Duodenal mucosa (tissue), 2 donors: ENCODE results near the gene IFNA4.
"Not testable (repeated sequence)": the region's sequence is repeated elsewhere in the genome, so short reads cannot be mapped to it uniquely, and the experiment has no call there.

ENCODE experiments used
- H3K27ac ChIP-seq: one replicate; pipeline ENCODE4 v1.7.0; 2013; ENCODE audit warnings: low read depth, low read length
- H3K27me3 ChIP-seq, 2 donors: one replicate each; pipeline ENCODE4 v1.7.0; 2013; ENCODE audit warnings: low read length in 2 of 2, control low read depth in 1 of 2; ENCODE audit not compliant: insufficient read depth in 2 of 2, control insufficient read depth in 1 of 2
- H3K36me3 ChIP-seq, 2 donors: one replicate each; pipeline ENCODE4 v1.7.0; 2013; ENCODE audit warnings: low read length in 2 of 2, control low read depth in 1 of 2; ENCODE audit not compliant: insufficient read depth in 2 of 2, control insufficient read depth in 1 of 2
- H3K4me1 ChIP-seq, 2 donors: one replicate each; pipeline ENCODE4 v1.7.0; 2013; ENCODE audit warnings: low read length in 2 of 2, control low read depth in 1 of 2; ENCODE audit not compliant: insufficient read depth in 2 of 2, control insufficient read depth in 1 of 2
- H3K4me3 ChIP-seq, 2 donors: one replicate each; pipeline ENCODE4 v1.7.0; 2013; ENCODE audit warnings: low read length in 2 of 2, low read depth in 1 of 2
- H3K9ac ChIP-seq, 2 donors: one replicate each; pipeline ENCODE4 v1.7.0; 2013; ENCODE audit warnings: low read length in 2 of 2, low read depth in 1 of 2
- H3K9me3 ChIP-seq, 2 donors: one replicate each; pipeline ENCODE4 v1.7.0; 2013; ENCODE audit warnings: low read length in 2 of 2, control low read depth in 1 of 2; ENCODE audit not compliant: control insufficient read depth in 1 of 2

Gene IFNA4

DNA sequence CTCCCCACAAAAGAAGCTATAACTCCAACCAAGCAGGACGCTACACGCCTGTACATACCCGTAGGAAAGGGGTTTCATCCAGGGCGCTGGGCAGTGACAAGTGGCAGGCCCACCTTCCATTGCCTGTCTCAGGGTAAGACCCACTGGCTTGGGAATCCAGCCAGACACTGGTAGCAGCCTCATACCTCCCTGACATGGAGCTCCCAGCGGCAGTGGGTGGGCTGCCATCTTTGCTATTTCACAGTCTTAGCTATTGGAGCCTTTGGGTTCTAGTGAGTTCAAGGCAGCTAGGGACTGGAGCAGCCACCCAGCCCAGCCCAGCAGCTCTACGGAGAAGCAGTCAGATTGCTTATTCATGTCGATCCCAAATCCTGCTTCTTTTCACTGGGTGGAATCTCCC, 22.9 kb upstream of the IFNA4 start:
- no peak overlapping the region for H3K4me3 ChIP-seq
- no peak overlapping the region for H3K9ac ChIP-seq
- H3K36me3 ChIP-seq = no peaks in the 10 kb centered on the region
- no peaks in the 10 kb centered on the region for H3K27me3 ChIP-seq
- H3K9me3 ChIP-seq = no peaks in the 10 kb centered on the region
- H3K27ac ChIP-seq = no peak overlapping the region
- H3K4me1 ChIP-seq = no peaks in the 10 kb centered on the region

DNA sequence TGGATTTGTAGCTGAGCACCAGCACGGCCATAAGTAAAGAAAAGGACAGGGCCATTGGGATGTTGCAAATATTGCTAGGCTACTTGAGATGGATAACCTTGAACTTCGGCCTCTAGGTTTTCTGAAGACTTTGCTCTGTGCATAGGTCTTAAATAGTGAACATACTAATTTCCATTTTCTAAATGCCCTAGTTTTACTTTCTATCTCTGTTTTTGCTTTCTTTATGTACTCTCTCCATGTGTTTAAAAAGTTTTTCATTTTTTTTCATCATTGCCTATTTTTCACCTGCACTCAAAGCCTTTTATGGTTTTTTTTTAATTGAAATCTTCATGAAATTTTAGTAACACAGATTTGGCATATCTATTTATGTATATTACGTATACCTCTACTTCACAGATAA, 19.7 kb upstream of the IFNA4 start, which contains the start of gene IFNA10:
TSS of gene IFNA10 (minus strand) at position 101 of the 400 bp plus-strand sequence. CDS start at position 55, 46 bp downstream.
- H3K4me1 ChIP-seq, H3K9ac ChIP-seq, H3K9me3 ChIP-seq, H3K27ac ChIP-seq, H3K36me3 ChIP-seq, H3K4me3 ChIP-seq, H3K27me3 ChIP-seq: not testable (repeated sequence)

DNA sequence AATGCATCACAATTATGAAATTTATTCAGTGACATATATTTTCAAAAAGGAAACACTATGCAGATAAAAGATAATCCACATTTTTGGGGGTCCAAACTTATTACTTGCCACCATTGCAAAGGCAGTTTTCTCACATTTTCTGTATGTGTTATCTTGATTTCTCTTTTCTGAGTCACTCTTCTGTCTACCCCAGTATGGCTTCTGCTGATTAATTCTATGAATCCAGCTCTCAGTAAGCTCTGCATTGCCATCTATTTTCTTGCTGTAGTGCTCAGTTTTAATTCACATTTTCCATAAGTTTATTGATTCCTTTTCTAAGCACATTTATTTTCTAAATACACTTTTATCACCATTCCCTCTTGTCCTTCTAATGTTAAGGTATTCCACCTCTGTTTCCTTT, 17.8 kb upstream of the IFNA4 start:
- no peaks in the 10 kb centered on the region for H3K9me3 ChIP-seq
- no peaks in the 10 kb centered on the region for H3K27me3 ChIP-seq
- H3K27ac ChIP-seq = no peak overlapping the region
- H3K4me1 ChIP-seq = no peaks in the 10 kb centered on the region
- no peak overlapping the region for H3K9ac ChIP-seq
- no peak overlapping the region for H3K4me3 ChIP-seq
- no peaks in the 10 kb centered on the region for H3K36me3 ChIP-seq

DNA sequence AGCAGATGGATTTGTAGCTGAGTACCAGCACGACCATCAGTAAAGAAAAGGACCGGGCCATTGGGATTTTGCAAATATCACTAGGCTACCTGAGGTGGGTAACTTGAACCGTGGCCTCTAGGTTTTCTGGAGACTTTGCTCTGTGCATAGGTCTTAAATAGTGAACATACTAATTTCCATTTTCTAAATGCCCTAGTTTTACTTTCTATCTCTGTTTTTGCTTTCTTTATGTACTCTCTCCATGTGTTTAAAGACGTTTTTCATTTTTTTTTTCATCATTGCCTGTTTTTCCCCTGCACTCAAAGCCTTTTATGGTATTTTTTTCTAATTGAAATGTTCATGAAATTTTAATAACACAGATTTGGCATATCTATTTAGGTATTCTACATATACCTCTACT, 14.7 kb upstream of the IFNA4 start, which contains the start of gene IFNA7:
TSS of gene IFNA7 (minus strand) at position 101 of the 400 bp plus-strand sequence. CDS start at position 61, 40 bp downstream.
- H3K9me3 ChIP-seq, H3K4me1 ChIP-seq, H3K27me3 ChIP-seq, H3K36me3 ChIP-seq, H3K27ac ChIP-seq, H3K4me3 ChIP-seq, H3K9ac ChIP-seq: not testable (repeated sequence)

DNA sequence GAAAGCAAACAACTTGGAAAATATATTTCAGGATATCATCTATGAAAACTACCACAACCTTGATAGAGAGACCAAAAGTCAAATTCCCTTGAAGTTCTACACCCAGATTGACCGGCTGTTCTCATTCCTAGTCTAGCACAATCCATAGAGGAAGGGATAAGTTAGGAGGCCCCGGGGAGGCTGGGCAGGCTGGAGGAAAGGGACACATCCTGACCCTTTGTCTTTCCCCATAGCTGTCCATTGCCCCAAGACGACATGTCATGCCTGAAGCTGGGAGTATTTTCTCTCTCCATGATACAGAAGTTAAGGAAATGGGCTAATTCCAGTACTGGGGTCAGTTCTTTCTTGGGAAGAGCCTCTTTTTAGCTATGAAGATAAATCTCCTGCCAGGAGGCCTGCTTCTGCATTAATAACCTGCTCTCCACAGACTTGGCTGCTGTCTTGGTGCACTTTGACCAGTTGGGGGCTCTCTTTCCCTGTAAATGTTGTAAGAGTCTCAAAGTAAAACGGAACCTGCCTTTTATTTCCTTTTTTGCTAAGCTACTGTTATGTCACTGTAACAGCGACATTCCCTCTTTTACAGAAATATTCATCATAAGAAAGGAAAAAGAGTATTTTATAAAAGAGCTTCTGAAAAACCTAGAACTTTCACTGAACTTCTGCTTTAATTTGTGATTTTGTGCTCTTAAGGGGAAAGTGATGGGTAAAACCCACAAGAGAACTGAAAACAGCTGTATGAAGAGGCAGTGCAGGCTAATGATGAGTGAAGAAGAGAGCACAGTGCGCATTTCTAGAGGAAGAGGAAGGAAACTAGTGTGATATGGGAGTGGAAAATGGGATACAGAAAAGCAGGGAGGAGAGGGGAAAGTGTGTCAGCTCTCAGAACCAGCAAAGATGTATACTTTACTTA, 7.7 kb upstream of the IFNA4 start:
- not testable (repeated sequence) for H3K9me3 ChIP-seq, H3K36me3 ChIP-seq, H3K4me1 ChIP-seq, H3K27ac ChIP-seq, H3K9ac ChIP-seq, H3K4me3 ChIP-seq, H3K27me3 ChIP-seq

GRCh38 chr9:21182810-21183736, 4.3 kb downstream of the IFNA4 start:
- H3K36me3 ChIP-seq, H3K27me3 ChIP-seq, H3K4me1 ChIP-seq, H3K9me3 ChIP-seq, H3K9ac ChIP-seq, H3K4me3 ChIP-seq, H3K27ac ChIP-seq: not testable (repeated sequence)

DNA sequence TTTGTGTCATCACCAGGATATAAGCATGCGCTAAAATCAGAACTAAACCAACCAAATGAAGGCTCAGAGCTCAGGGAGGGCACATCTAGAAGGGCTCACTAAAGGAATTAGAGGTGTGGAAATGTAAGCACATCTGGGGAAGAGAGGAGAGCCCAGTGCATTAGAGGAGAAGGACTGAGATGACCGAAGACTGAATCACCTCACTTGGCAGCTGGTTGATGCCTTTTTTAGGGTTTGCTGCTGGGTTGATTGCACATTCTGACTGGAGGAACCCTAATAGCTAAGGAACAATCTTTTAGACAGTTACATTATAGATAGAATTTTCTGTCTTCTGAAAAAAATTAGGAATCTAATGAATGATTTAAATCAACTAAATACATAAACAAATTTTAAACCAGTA, 12.7 kb downstream of the IFNA4 start:
- Histone ChIP-seq H3K36me3 (no peaks in the 10 kb centered on the region), H3K4me1 (no peaks in the 10 kb centered on the region), H3K27ac (no peak overlapping the region), H3K9ac (no peak overlapping the region), H3K27me3 (no peaks in the 10 kb centered on the region), H3K4me3 (no peak overlapping the region), H3K9me3 (no peaks in the 10 kb centered on the region)

DNA sequence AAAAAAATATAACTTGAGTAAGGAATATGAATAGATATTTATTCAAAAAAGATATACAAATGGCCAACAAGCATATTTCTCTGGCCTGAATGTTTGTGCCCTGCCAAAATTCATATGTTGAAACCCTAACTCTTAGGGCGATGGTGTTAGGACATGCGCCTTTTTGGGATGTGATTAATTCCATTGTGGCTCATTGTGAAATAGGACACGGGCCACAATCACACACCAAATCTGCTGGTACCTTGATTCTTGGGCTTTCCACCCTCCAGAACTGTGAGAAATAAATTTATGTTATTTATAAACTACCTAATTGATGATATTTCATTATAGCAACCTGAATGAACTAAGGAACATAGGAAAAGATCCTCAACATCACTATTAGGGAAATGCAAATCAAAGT, 15.2 kb downstream of the IFNA4 start:
- Histone ChIP-seq H3K27me3 (no peaks in the 10 kb centered on the region), H3K4me3 (no peak overlapping the region), H3K9ac (no peak overlapping the region), H3K9me3 (no peaks in the 10 kb centered on the region), H3K36me3 (no peaks in the 10 kb centered on the region), H3K27ac (no peak overlapping the region), H3K4me1 (no peaks in the 10 kb centered on the region)

GRCh38 chr9:21171351-21171750, 16.0 kb downstream of the IFNA4 start:
- H3K27me3 ChIP-seq = no peaks in the 10 kb centered on the region
- H3K9ac ChIP-seq = no peak overlapping the region
- H3K4me3 ChIP-seq = no peak overlapping the region
- H3K4me1 ChIP-seq = no peaks in the 10 kb centered on the region
- no peaks in the 10 kb centered on the region for H3K36me3 ChIP-seq
- H3K27ac ChIP-seq = no peak overlapping the region
- no peaks in the 10 kb centered on the region for H3K9me3 ChIP-seq

DNA sequence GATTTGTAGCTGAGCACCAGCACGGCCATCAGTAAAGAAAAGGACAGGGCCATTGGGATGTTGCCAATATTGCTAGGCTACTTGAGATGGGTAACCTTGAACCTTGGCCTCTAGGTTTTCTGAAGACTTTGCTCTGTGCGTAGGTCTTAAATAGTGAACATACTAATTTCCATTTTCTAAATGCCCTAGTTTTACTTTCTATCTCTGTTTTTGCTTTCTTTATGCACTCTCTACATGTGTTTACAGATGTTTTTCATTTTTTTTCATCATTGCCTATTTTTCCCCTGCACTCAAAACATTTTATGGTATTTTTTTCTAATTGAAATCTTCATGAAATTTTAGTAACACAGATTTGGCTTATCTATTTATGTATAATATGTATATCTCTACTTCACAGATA, 20.8 kb downstream of the IFNA4 start, which contains the start of gene IFNA21:
TSS of gene IFNA21 (minus strand) at position 101 of the 400 bp plus-strand sequence. CDS start at position 53, 48 bp downstream.
- not testable (repeated sequence) for H3K4me1 ChIP-seq, H3K4me3 ChIP-seq, H3K9ac ChIP-seq, H3K36me3 ChIP-seq, H3K27ac ChIP-seq, H3K9me3 ChIP-seq, H3K27me3 ChIP-seq
